ENCODE measurements around the gene UBE2O. TPM values are rescaled to one million over a fixed set of nuclear protein-coding genes. Genes with fewer than 3 reads are reported as not detected.

Gene UBE2O
- total RNA-seq, 1 donor from 2014 or later: 12.6 TPM

GRCh38 chr17:76404976-76405563 is 47.9 kb downstream of the UBE2O start:
- H3K27me3 ChIP-seq (ENCODE audit: control insufficient read depth, insufficient read depth, low read length): no peaks in the 10 kb centered on the region
- TF ChIP-seq CTCF (IDR thresholded peaks at IDR 0.05; ENCODE audit: insufficient read depth, low read length, poor library complexity, severe bottlenecking): no peak
- DNase-seq (ENCODE audit: low read depth): no peak
- H3K36me3 ChIP-seq (ENCODE audit: control insufficient read depth, insufficient read depth, low read length): no peaks in the 10 kb centered on the region
- H3K4me3 ChIP-seq (ENCODE audit: low read depth, low read length): no peak overlapping the region

- H3K4me3 ChIP-seq (ENCODE audit: low read depth, low read length): no peak overlapping the region
- no peak for TF ChIP-seq CTCF (IDR thresholded peaks at IDR 0.05; ENCODE audit: insufficient read depth, low read length, poor library complexity, severe bottlenecking)
- no peaks in the 10 kb centered on the region for H3K27me3 ChIP-seq (ENCODE audit: control insufficient read depth, insufficient read depth, low read length)
- peaks cover 2% of the 10 kb centered on the region for H3K36me3 ChIP-seq (ENCODE audit: control insufficient read depth, insufficient read depth, low read length)
- DNase-seq (ENCODE audit: low read depth): no peak
These were observed 48.7 kb downstream of the UBE2O start for GRCh38 chr17:76404256-76404655.

GRCh38 chr17:76402711-76403110 is 50.2 kb downstream of the UBE2O start:
- DNase-seq (ENCODE audit: low read depth): no peak
- no peak for TF ChIP-seq CTCF (IDR thresholded peaks at IDR 0.05; ENCODE audit: insufficient read depth, low read length, poor library complexity, severe bottlenecking)
- Histone ChIP-seq H3K36me3 (ENCODE audit: control insufficient read depth, insufficient read depth, low read length) (peaks cover 5% of the 10 kb centered on the region), H3K4me3 (ENCODE audit: low read depth, low read length) (no peak overlapping the region), H3K27me3 (ENCODE audit: control insufficient read depth, insufficient read depth, low read length) (no peaks in the 10 kb centered on the region)

GRCh38 chr17:76399175-76400172 is 53.5 kb downstream of the UBE2O start:
- no peak for DNase-seq (ENCODE audit: low read depth)
- TF ChIP-seq CTCF (IDR thresholded peaks at IDR 0.05; ENCODE audit: insufficient read depth, low read length, poor library complexity, severe bottlenecking): no peak
- Histone ChIP-seq H3K27me3 (ENCODE audit: control insufficient read depth, insufficient read depth, low read length) (no peaks in the 10 kb centered on the region), H3K4me3 (ENCODE audit: low read depth, low read length) (no peak overlapping the region), H3K36me3 (ENCODE audit: control insufficient read depth, insufficient read depth, low read length) (peaks cover 5% of the 10 kb centered on the region)

GRCh38 chr17:76398523-76399174 is 54.3 kb downstream of the UBE2O start:
- H3K36me3 ChIP-seq (ENCODE audit: control insufficient read depth, insufficient read depth, low read length): peaks cover 5% of the 10 kb centered on the region
- no peaks in the 10 kb centered on the region for H3K27me3 ChIP-seq (ENCODE audit: control insufficient read depth, insufficient read depth, low read length)
- TF ChIP-seq CTCF (IDR thresholded peaks at IDR 0.05; ENCODE audit: insufficient read depth, low read length, poor library complexity, severe bottlenecking): no peak
- no peak overlapping the region for H3K4me3 ChIP-seq (ENCODE audit: low read depth, low read length)
- no peak for DNase-seq (ENCODE audit: low read depth)
